SKM-1 treated with dmso at 0.1 percent for 144 hours (cell line): ENCODE results near the gene KIF3B.
"Not testable (repeated sequence)": the region's sequence is repeated elsewhere in the genome, so short reads cannot be mapped to it uniquely, and the experiment has no call there.

Experiments used
- DNase-seq: peaks from one replicate; lab custom pipeline; 2025; ENCODE audit not compliant: unreplicated experiment; lab: John Stamatoyannopoulos, UW

The KIF3B gene

GRCh38 chr20:32355417-32355841 is 78.0 kb downstream of the KIF3B start:
- DNase-seq = no peak

GRCh38 chr20:32355907-32356621 is 78.6 kb downstream of the KIF3B start:
- not testable (repeated sequence) for DNase-seq

GRCh38 chr20:32356622-32357374 is 79.3 kb downstream of the KIF3B start:
- no peak for DNase-seq

- no peak for DNase-seq
Measured at GRCh38 chr20:32357375-32357868, 80.0 kb downstream of the KIF3B start.

GRCh38 chr20:32357869-32358631 is 80.6 kb downstream of the KIF3B start, which contains the start of gene ASXL1:
Gene ASXL1, plus strand, starts transcription at chr20:32358331. Its CDS starts 445 bp downstream, at chr20:32358776.
- peak; percentile 97 for DNase-seq

- DNase-seq = no peak
Measured at GRCh38 chr20:32358632-32358882, 81.1 kb downstream of the KIF3B start.

GRCh38 chr20:32358883-32359632 is 81.6 kb downstream of the KIF3B start:
- DNase-seq = peak; percentile 14

GRCh38 chr20:32359633-32360332 is 82.3 kb downstream of the KIF3B start:
- no peak for DNase-seq

- no peak for DNase-seq
Measured at GRCh38 chr20:32360333-32360634, 82.8 kb downstream of the KIF3B start.

GRCh38 chr20:32362901-32363364 is 85.5 kb downstream of the KIF3B start:
- no peak for DNase-seq

GRCh38 chr20:32363492-32363891 is 86.0 kb downstream of the KIF3B start:
- no peak for DNase-seq

- DNase-seq = no peak
Measured at GRCh38 chr20:32364554-32365208, 87.2 kb downstream of the KIF3B start.

- DNase-seq = no peak
Measured at GRCh38 chr20:32365564-32365963, 88.1 kb downstream of the KIF3B start.

GRCh38 chr20:32366380-32366779 is 88.9 kb downstream of the KIF3B start:
- DNase-seq = no peak

GRCh38 chr20:32368323-32368722 is 90.9 kb downstream of the KIF3B start:
- DNase-seq = no peak

- no peak for DNase-seq
Measured at GRCh38 chr20:32368925-32369324, 91.5 kb downstream of the KIF3B start.

- DNase-seq = no peak
Measured at GRCh38 chr20:32370897-32371296, 93.4 kb downstream of the KIF3B start.

GRCh38 chr20:32378461-32378860 is 101.0 kb downstream of the KIF3B start:
- no peak for DNase-seq

GRCh38 chr20:32380037-32380436 is 102.6 kb downstream of the KIF3B start:
- not testable (repeated sequence) for DNase-seq

- no peak for DNase-seq
Measured at GRCh38 chr20:32380745-32381144, 103.3 kb downstream of the KIF3B start.
